Upper lobe of right lung (tissue), 1 donor: ENCODE measurements around the gene PRR5. TPM values are rescaled to one million over a fixed set of nuclear protein-coding genes. Genes with fewer than 3 reads are reported as not detected.
A peak's percentile ranks its signal among the peaks of the same experiment; 100 is the strongest.

Experiments used
- ATAC-seq: fragments of 200-7000 bp; cut with Tn5 transposase; one replicate; pipeline ENCODE4 v1.9.1; 2020; ENCODE audit warnings: mild to moderate bottlenecking, moderate library complexity
- DNase-seq: peaks from one replicate; pipeline ENCODE4 v3.0.0-alpha.2; 2020
- H3K27ac ChIP-seq: fragments of 200-600 bp; one replicate; pipeline ENCODE4 v1.8.0; 2022
- H3K27me3 ChIP-seq: fragments of 200-600 bp; one replicate; pipeline ENCODE4 v1.8.0; 2022; ENCODE audit warnings: mild to moderate bottlenecking
- H3K36me3 ChIP-seq: fragments of 200-600 bp; one replicate; pipeline ENCODE4 v1.8.0; 2022
- H3K4me1 ChIP-seq: fragments of 200-600 bp; one replicate; pipeline ENCODE4 v1.8.0; 2022
- H3K4me3 ChIP-seq: fragments of 200-600 bp; one replicate; pipeline ENCODE4 v1.8.0; 2022; ENCODE audit warnings: mild to moderate bottlenecking
- H3K9me3 ChIP-seq: fragments of 200-600 bp; one replicate; pipeline ENCODE4 v1.8.0; 2022
- CTCF ChIP-seq: fragments of 200-600 bp; IDR thresholded peaks from one replicate; pipeline ENCODE4 v1.8.0; 2022; ENCODE audit warnings: antibody characterized with exemption
- intact Hi-C: fragments of 100-400 bp; cut with DNase I; formaldehyde crosslinking; loops from one replicate; pipeline ENCODE4 v1.11.0; 2022
- total RNA-seq: library from RNA; stranded (reverse); fragmentation: NEBNext Ultra II Directional; extraction: Animal tissue kit (Norgen Biotek cat#: 25700); gene quantifications from one replicate; pipeline ENCODE4 v1.2.1, GENCODE V29; 2021
- donor health status: DM: no; HTN: yes; CAD: no; lungs with severe emphysema.

The PRR5 gene
- total RNA-seq, 1 donor from 2014 or later = 13.6 TPM

GRCh38 chr22:44666207-44666585, 35.8 kb upstream of the PRR5 start:
- no peak for TF ChIP-seq CTCF
- peaks cover 28% of the 10 kb centered on the region for H3K4me1 ChIP-seq
- ATAC-seq = no peak
- no peaks in the 10 kb centered on the region for H3K9me3 ChIP-seq
- no peak overlapping the region for H3K27ac ChIP-seq
- peaks cover 8% of the 10 kb centered on the region for H3K27me3 ChIP-seq
- intact Hi-C loops = no loop called here
- DNase-seq = no peak
- H3K36me3 ChIP-seq = no peaks in the 10 kb centered on the region
- H3K4me3 ChIP-seq = no peak overlapping the region

- ATAC-seq (no peak), DNase-seq (no peak)
- TF ChIP-seq CTCF = no peak
- H3K27ac ChIP-seq = no peak overlapping the region
- peaks cover 28% of the 10 kb centered on the region for H3K4me1 ChIP-seq
- H3K9me3 ChIP-seq = no peaks in the 10 kb centered on the region
- no peaks in the 10 kb centered on the region for H3K36me3 ChIP-seq
- intact Hi-C loops = no loop called here
- H3K27me3 ChIP-seq = peaks cover 8% of the 10 kb centered on the region
- no peak overlapping the region for H3K4me3 ChIP-seq
These were observed 34.7 kb upstream of the PRR5 start for GRCh38 chr22:44667276-44667675.

- no peaks in the 10 kb centered on the region for H3K9me3 ChIP-seq
- peaks cover 28% of the 10 kb centered on the region for H3K4me1 ChIP-seq
- DNase-seq = no peak
- peaks cover 8% of the 10 kb centered on the region for H3K27me3 ChIP-seq
- peak overlapping the region; percentile 51 for H3K4me3 ChIP-seq
- TF ChIP-seq CTCF = no peak
- peak overlapping the region; percentile 76 for H3K27ac ChIP-seq
- intact Hi-C loops = no loop called here
- no peaks in the 10 kb centered on the region for H3K36me3 ChIP-seq
- peak; percentile 18 for ATAC-seq
These were observed 34.2 kb upstream of the PRR5 start for GRCh38 chr22:44667829-44668189.

- H3K4me1 ChIP-seq = peaks cover 28% of the 10 kb centered on the region
- peak; percentile 15 for ATAC-seq
- H3K27me3 ChIP-seq = peaks cover 8% of the 10 kb centered on the region
- H3K27ac ChIP-seq = peak overlapping the region; percentile 76
- no peak for DNase-seq
- no peaks in the 10 kb centered on the region for H3K36me3 ChIP-seq
- peak overlapping the region; percentile 51 for H3K4me3 ChIP-seq
- H3K9me3 ChIP-seq = no peaks in the 10 kb centered on the region
- intact Hi-C loops = no loop called here
- TF ChIP-seq CTCF = no peak
These were observed 33.7 kb upstream of the PRR5 start for GRCh38 chr22:44668190-44668885.

- peak overlapping the region; percentile 47 for H3K4me3 ChIP-seq
- no peaks in the 10 kb centered on the region for H3K9me3 ChIP-seq
- DNase-seq = no peak
- H3K4me1 ChIP-seq = peaks cover 27% of the 10 kb centered on the region
- H3K27me3 ChIP-seq = peaks cover 8% of the 10 kb centered on the region
- intact Hi-C loops = no loop called here
- TF ChIP-seq CTCF = no peak
- no peaks in the 10 kb centered on the region for H3K36me3 ChIP-seq
- ATAC-seq = no peak
- H3K27ac ChIP-seq = no peak overlapping the region
These were observed 33.0 kb upstream of the PRR5 start for GRCh38 chr22:44668886-44669521.
